Neural crest cell (in vitro differentiated cells): Measurements from ENCODE around the gene TFIP11. TPM values are rescaled to one million over a fixed set of nuclear protein-coding genes. Genes with fewer than 3 reads are reported as not detected.

Experiments used
- DNase-seq: peaks from one replicate; pipeline ENCODE4 v3.0.0; 2021; ENCODE audit warnings: low read depth, mixed read lengths, low spot score
- H3K27ac Mint-ChIP-seq: one replicate; pipeline ENCODE4 v1.8.0; 2021; ENCODE audit warnings: mild to moderate bottlenecking, mixed read lengths; ENCODE audit not compliant: unreplicated experiment
- H3K27me3 Mint-ChIP-seq: 2 replicates; pipeline ENCODE4 v1.8.0; 2021; ENCODE audit warnings: low read depth, mild to moderate bottlenecking, mixed read lengths
- H3K36me3 Mint-ChIP-seq: 2 replicates; pipeline ENCODE4 v1.8.0; 2021; ENCODE audit warnings: low read depth, mild to moderate bottlenecking, mixed read lengths
- H3K4me1 Mint-ChIP-seq: 2 replicates; pipeline ENCODE4 v1.8.0; 2021; ENCODE audit warnings: mixed read lengths
- H3K4me3 Mint-ChIP-seq: one replicate; pipeline ENCODE4 v1.8.0; 2021; ENCODE audit warnings: mild to moderate bottlenecking, mixed read lengths
- H3K9me3 Mint-ChIP-seq: 2 replicates; pipeline ENCODE4 v1.8.0; 2021; ENCODE audit warnings: mixed read lengths
- CTCF ChIP-seq: fragments of 200-600 bp; sonication (generic); conservative IDR thresholded peaks from 2 replicates; pipeline ENCODE4 v1.5.0; 2021; ENCODE audit warnings: antibody characterized with exemption, mild to moderate bottlenecking
- total RNA-seq: library from RNA; stranded (reverse); gene quantifications from 2 replicates; pipeline ENCODE4 v1.2.1, GENCODE V29; 2021

The TFIP11 gene
- total RNA-seq, 1 donor from 2014 or later, result 33.6 TPM

- no peak for DNase-seq
- Mint-ChIP-seq H3K27ac (no peak overlapping the region), H3K4me3 (no peak overlapping the region), H3K4me1 (peaks cover 16% of the 10 kb centered on the region), H3K9me3 (no peaks in the 10 kb centered on the region), H3K36me3 (no peaks in the 10 kb centered on the region), H3K27me3 (no peaks in the 10 kb centered on the region)
- TF ChIP-seq CTCF, result no peak
Observed at GRCh38 chr22:26547837-26548236, 35.6 kb upstream of the TFIP11 start.

- no peak for TF ChIP-seq CTCF
- Mint-ChIP-seq H3K4me1 (peaks cover 16% of the 10 kb centered on the region), H3K9me3 (no peaks in the 10 kb centered on the region), H3K27ac (no peak overlapping the region), H3K4me3 (no peak overlapping the region), H3K36me3 (no peaks in the 10 kb centered on the region), H3K27me3 (no peaks in the 10 kb centered on the region)
- no peak for DNase-seq
Observed at GRCh38 chr22:26547426-26547825, 35.2 kb upstream of the TFIP11 start.

DNA sequence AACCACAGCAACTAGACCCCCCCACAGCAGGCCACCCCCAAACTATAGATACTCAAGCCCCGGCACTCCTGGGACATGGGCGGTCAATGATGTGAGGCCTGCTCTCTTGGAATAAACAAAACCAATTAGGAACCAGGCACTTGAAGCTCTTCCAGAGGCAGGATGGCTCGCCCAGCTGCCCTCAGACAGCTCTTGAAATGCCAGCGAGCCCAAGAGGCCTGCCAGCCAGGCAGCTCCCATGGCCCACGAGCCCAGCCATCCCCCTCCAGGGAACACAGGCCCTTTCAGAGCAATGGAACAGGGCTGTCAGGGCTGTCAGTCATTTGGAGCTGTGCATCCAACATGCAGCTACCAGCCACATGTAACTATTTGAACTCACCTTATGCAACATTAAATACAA, 34.0 kb upstream of the TFIP11 start:
- TF ChIP-seq CTCF, result no peak
- Mint-ChIP-seq H3K27me3 (no peaks in the 10 kb centered on the region), H3K27ac (no peak overlapping the region), H3K36me3 (no peaks in the 10 kb centered on the region), H3K4me1 (peaks cover 13% of the 10 kb centered on the region), H3K9me3 (no peaks in the 10 kb centered on the region), H3K4me3 (no peak overlapping the region)
- DNase-seq, result no peak

DNA sequence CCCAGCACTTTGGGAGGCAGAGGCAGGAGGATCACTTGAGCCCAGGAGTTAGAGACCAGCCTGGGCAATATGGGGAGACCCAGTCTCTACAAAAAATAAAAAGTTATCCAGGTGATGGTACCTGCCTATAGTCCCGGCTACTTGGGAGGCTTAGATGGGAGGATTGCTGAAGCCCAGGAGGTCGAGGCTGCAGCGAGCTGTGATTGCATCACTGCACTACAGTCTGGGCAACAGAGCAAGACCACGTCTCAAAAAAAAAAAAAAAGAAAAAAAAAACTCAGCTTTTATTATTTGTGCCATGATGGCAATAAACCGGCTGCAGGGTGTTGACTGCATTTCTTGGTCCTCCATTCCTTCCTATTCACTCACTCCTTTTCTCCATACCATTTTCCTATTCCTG, 33.6 kb upstream of the TFIP11 start:
- Mint-ChIP-seq H3K36me3 (no peaks in the 10 kb centered on the region), H3K27ac (no peak overlapping the region), H3K9me3 (no peaks in the 10 kb centered on the region), H3K4me1 (peaks cover 9% of the 10 kb centered on the region), H3K27me3 (no peaks in the 10 kb centered on the region), H3K4me3 (no peak overlapping the region)
- no peak for DNase-seq
- TF ChIP-seq CTCF, result no peak

GRCh38 chr22:26545385-26545784, 33.1 kb upstream of the TFIP11 start:
- no peak overlapping the region for H3K27ac Mint-ChIP-seq
- H3K36me3 Mint-ChIP-seq, result no peaks in the 10 kb centered on the region
- H3K27me3 Mint-ChIP-seq, result no peaks in the 10 kb centered on the region
- no peak for DNase-seq
- no peak overlapping the region for H3K4me3 Mint-ChIP-seq
- no peak for TF ChIP-seq CTCF
- H3K4me1 Mint-ChIP-seq, result peaks cover 5% of the 10 kb centered on the region
- H3K9me3 Mint-ChIP-seq, result no peaks in the 10 kb centered on the region

DNA sequence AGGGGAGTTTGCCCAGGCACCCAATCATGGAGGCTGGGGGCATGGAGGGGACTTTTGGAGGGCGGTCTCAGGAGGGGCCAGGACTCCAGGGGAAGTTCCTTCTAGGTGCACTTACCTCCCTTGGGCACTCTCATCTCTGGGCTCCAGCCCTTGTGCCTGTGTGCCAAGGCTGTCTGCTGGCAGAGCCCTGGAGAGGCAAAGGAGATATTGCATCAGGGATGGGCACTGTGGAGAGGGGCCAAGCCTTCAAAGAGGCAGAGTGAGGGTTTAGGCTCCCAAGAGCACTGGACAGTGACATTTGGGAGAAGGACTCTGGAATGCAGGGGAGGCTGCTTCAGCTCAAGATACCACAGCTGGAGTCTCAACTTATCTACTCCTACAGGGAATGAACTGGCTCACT, 32.2 kb upstream of the TFIP11 start:
- H3K27me3 Mint-ChIP-seq, result no peaks in the 10 kb centered on the region
- H3K4me1 Mint-ChIP-seq, result no peaks in the 10 kb centered on the region
- H3K36me3 Mint-ChIP-seq, result no peaks in the 10 kb centered on the region
- no peak overlapping the region for H3K4me3 Mint-ChIP-seq
- no peaks in the 10 kb centered on the region for H3K9me3 Mint-ChIP-seq
- no peak for DNase-seq
- TF ChIP-seq CTCF, result no peak
- H3K27ac Mint-ChIP-seq, result no peak overlapping the region
